GM23248 (cell line): ENCODE data around the gene KRT36.

Experiments
- EZH2 ChIP-seq: fragments of 200-600 bp; sonication (generic); IDR thresholded peaks from 2 replicates; pipeline ENCODE4 v1.6.1; 2018; ENCODE audit warnings: antibody characterized with exemption, mild to moderate bottlenecking; ENCODE audit not compliant: insufficient read depth, poor library complexity, severe bottlenecking
- EZH2phosphoT487 ChIP-seq: fragments of 200-600 bp; sonication (generic); IDR thresholded peaks from 2 replicates; pipeline ENCODE4 v1.6.1; 2018; ENCODE audit warnings: antibody characterized with exemption, moderate library complexity, mild to moderate bottlenecking, low read depth; ENCODE audit not compliant: insufficient read depth

- TF ChIP-seq EZH2phosphoT487 (no peak), EZH2 (no peak)
Measured at GRCh38 chr17:41516147-41516829, 26.6 kb upstream of the KRT36 start.
